ENCODE results near the gene BICD1. TPM values are rescaled to one million over a fixed set of nuclear protein-coding genes. Genes with fewer than 3 reads are reported as not detected.
"Not testable (repeated sequence)": the region's sequence is repeated elsewhere in the genome, so short reads cannot be mapped to it uniquely, and the experiment has no call there.

Gene BICD1
- total RNA-seq, 3 donors from 2014 or later, result 17.9 to 19.5 (median 18.9) TPM

- H3K9me3 Mint-ChIP-seq, result no peaks in the 10 kb centered on the region
- H3K4me3 Mint-ChIP-seq, result no peak overlapping the region
- DNase-seq, result no peak
- H3K36me3 Mint-ChIP-seq (ENCODE audit: insufficient read depth), result peaks cover 7% of the 10 kb centered on the region
- no peak for ATAC-seq
- H3K4me1 Mint-ChIP-seq (ENCODE audit: low read depth), result peaks cover 2% of the 10 kb centered on the region
- H3K27me3 Mint-ChIP-seq (ENCODE audit: low read depth), result no peaks in the 10 kb centered on the region
These were observed 159.3 kb downstream of the BICD1 start for GRCh38 chr12:32265951-32266350.

DNA sequence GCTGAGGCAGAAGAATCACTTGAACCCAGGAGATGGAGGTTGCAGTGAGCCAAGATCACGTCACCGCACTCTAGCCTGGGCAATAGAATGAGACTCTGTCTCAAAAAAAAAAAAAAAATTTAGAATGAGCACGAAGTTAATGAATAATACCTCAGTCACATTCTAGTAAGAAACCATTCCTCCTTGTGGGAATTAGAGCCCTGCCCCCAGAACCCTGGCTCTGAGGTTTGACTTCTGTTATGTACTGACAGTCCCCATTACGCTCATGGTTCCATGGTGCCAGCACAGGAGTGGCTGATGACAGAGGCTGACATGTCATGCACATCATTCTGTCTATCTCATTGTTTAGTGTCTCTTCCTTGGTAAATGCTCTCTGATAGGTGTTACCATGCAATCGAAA, 160.1 kb downstream of the BICD1 start:
- H3K36me3 Mint-ChIP-seq (ENCODE audit: insufficient read depth), result peaks cover 3% of the 10 kb centered on the region
- no peaks in the 10 kb centered on the region for H3K9me3 Mint-ChIP-seq
- ATAC-seq (no peak), DNase-seq (no peak)
- H3K27me3 Mint-ChIP-seq (ENCODE audit: low read depth), result no peaks in the 10 kb centered on the region
- no peak overlapping the region for H3K4me3 Mint-ChIP-seq
- peaks cover 2% of the 10 kb centered on the region for H3K4me1 Mint-ChIP-seq (ENCODE audit: low read depth)

DNA sequence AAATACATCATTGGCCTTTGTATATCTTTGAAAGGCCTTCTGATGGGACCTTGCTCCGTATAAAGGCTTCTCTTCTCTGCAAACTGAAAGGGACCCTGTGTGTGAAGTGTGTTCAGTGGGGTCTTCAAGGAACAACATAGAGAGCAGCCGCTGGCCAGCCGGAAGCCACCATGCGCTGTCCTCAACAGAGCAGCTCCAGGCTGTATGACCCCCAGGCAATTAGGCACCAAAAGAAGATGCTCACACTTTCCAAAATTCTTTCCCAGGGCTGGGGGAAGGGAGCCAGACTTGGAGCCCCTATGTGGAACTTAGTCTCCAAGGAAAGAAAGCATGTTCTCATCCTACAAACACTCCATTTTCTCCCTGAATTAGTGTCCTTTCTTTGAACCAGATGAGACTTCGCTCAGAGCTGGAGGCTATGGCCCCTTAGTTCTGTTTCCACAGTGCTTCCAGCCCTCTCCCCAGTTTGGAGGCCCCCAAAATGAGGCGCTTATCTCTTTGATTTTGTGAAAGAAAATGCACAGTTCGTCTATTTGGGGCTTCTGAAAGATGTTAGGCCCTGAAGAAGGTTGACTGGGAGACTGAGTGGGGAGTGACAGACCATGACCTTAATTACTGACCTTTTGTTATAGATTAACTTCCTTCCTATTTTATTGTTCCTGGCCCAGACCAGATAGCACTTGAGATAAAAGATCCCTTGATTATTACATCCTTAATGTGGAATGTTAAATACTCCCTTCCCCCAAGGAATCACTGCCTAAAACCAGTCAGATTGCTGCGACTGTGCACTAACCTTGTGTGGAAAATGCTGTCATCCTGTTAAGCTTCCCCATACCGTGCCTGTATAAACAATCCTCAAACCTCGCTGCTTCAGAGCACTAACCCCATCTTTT, 164.4 kb downstream of the BICD1 start:
- H3K27me3 Mint-ChIP-seq (ENCODE audit: low read depth), result no peaks in the 10 kb centered on the region
- H3K4me3 Mint-ChIP-seq, result no peak overlapping the region
- ATAC-seq (no peak), DNase-seq (no peak)
- peaks cover 4% of the 10 kb centered on the region for H3K36me3 Mint-ChIP-seq (ENCODE audit: insufficient read depth)
- H3K4me1 Mint-ChIP-seq (ENCODE audit: low read depth), result peaks cover 17% of the 10 kb centered on the region
- H3K9me3 Mint-ChIP-seq, result no peaks in the 10 kb centered on the region

GRCh38 chr12:32272465-32272864, 165.8 kb downstream of the BICD1 start:
- DNase-seq (no peak), ATAC-seq (no peak)
- no peaks in the 10 kb centered on the region for H3K27me3 Mint-ChIP-seq (ENCODE audit: low read depth)
- peaks cover 1% of the 10 kb centered on the region for H3K36me3 Mint-ChIP-seq (ENCODE audit: insufficient read depth)
- H3K4me3 Mint-ChIP-seq, result no peak overlapping the region
- H3K4me1 Mint-ChIP-seq (ENCODE audit: low read depth), result peaks cover 17% of the 10 kb centered on the region
- no peaks in the 10 kb centered on the region for H3K9me3 Mint-ChIP-seq

DNA sequence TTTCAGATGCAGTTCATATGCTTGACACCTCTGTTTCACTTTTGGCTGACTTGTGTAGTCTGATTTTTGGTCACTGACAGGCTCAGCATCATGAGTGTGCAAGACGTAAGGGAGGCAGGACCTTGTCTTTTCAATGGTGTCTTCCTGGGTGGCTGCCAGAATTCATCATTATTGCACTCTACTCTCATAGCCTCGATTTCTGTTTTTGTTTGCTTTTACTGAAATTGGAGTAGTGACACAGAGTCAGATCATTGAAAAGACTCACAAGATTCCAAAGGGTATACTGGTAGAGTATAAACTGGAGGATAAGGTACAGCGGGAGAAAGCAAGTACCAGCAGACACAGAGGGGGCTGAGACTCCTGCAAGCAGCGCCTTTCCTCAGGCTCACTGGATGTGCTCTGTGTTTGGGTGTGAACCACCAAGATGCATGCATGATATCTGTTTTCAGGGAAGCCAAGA, 166.4 kb downstream of the BICD1 start:
- Mint-ChIP-seq H3K27me3 (ENCODE audit: low read depth) (no peaks in the 10 kb centered on the region), H3K4me1 (ENCODE audit: low read depth) (peaks cover 17% of the 10 kb centered on the region), H3K9me3 (no peaks in the 10 kb centered on the region), H3K36me3 (ENCODE audit: insufficient read depth) (peaks cover 2% of the 10 kb centered on the region), H3K4me3 (no peak overlapping the region)
- ATAC-seq, result peak; percentile 69 to 74
- no peak for DNase-seq

GRCh38 chr12:32273712-32274111, 167.1 kb downstream of the BICD1 start:
- Mint-ChIP-seq H3K4me1 (ENCODE audit: low read depth) (peaks cover 17% of the 10 kb centered on the region), H3K9me3 (no peaks in the 10 kb centered on the region), H3K4me3 (peak overlapping the region; percentile 25), H3K36me3 (ENCODE audit: insufficient read depth) (peaks cover 3% of the 10 kb centered on the region), H3K27me3 (ENCODE audit: low read depth) (no peaks in the 10 kb centered on the region)
- ATAC-seq, result peak; percentile 86 to 89
- DNase-seq, result peak; percentile 32

DNA sequence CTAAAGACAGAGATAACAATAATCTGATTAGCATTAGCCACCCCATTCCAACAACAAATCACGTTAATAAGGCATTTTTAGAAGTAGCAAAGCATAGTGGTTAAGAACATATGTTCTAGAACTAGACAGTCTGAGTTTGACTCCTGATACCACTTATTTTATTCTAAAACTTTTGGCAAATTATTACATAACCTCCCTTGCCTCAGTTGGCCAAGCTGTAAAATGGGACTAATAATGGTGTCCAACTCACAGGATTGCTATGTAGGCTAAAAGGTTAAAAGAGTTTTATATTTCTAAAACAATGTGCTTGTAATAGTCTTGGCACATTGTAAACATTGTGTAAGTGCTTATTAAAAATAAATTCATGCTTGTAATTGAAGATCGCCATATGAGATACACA, 168.0 kb downstream of the BICD1 start:
- no peaks in the 10 kb centered on the region for H3K27me3 Mint-ChIP-seq (ENCODE audit: low read depth)

GRCh38 chr12:32275520-32275919, 168.9 kb downstream of the BICD1 start:
- not testable (repeated sequence) for DNase-seq; H3K9me3 Mint-ChIP-seq; H3K4me3 Mint-ChIP-seq; H3K27me3 Mint-ChIP-seq (ENCODE audit: low read depth); ATAC-seq; H3K36me3 Mint-ChIP-seq (ENCODE audit: insufficient read depth)
- H3K4me1 Mint-ChIP-seq (ENCODE audit: low read depth), result peaks cover 17% of the 10 kb centered on the region

More for the DNA sequence above, 168.0 kb downstream of the BICD1 start:
- no peaks in the 10 kb centered on the region for H3K9me3 Mint-ChIP-seq
- H3K4me1 Mint-ChIP-seq (ENCODE audit: low read depth), result peaks cover 17% of the 10 kb centered on the region
- DNase-seq, result no peak
- no peak for ATAC-seq
- peaks cover 3% of the 10 kb centered on the region for H3K36me3 Mint-ChIP-seq (ENCODE audit: insufficient read depth)
- no peak overlapping the region for H3K4me3 Mint-ChIP-seq

DNA sequence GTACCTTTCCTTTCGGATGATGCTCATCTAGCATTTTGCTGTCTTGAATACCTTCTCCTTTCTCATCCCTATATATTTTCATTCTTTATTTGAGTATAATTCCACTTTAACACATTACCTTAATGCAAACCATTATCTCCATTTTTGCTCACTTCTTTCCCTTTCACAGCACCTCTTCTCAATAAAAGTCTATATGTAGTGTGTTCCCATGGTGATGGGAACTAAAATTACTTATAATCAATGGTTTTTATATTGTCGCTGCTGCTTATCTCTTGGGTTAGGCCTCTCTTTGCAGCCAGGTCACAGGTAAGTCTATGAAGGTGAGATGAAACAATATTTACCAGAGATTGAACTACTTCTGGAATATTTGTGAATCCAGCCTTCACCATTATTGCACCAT, 171.1 kb downstream of the BICD1 start:
- H3K4me1 Mint-ChIP-seq (ENCODE audit: low read depth), result peaks cover 13% of the 10 kb centered on the region
- H3K27me3 Mint-ChIP-seq (ENCODE audit: low read depth), result no peaks in the 10 kb centered on the region
- DNase-seq (no peak), ATAC-seq (no peak)
- H3K4me3 Mint-ChIP-seq, result no peak overlapping the region
- H3K9me3 Mint-ChIP-seq, result no peaks in the 10 kb centered on the region
- H3K36me3 Mint-ChIP-seq (ENCODE audit: insufficient read depth), result peaks cover 3% of the 10 kb centered on the region

GRCh38 chr12:32281098-32281497, 174.5 kb downstream of the BICD1 start:
- no peaks in the 10 kb centered on the region for H3K27me3 Mint-ChIP-seq (ENCODE audit: low read depth)
- H3K36me3 Mint-ChIP-seq (ENCODE audit: insufficient read depth), result peaks cover 2% of the 10 kb centered on the region
- H3K9me3 Mint-ChIP-seq, result no peaks in the 10 kb centered on the region
- no peaks in the 10 kb centered on the region for H3K4me1 Mint-ChIP-seq (ENCODE audit: low read depth)
- ATAC-seq (no peak), DNase-seq (no peak)
- H3K4me3 Mint-ChIP-seq, result no peak overlapping the region

- no peaks in the 10 kb centered on the region for H3K36me3 Mint-ChIP-seq (ENCODE audit: insufficient read depth)
- no peak for ATAC-seq
- no peak overlapping the region for H3K4me3 Mint-ChIP-seq
- no peaks in the 10 kb centered on the region for H3K4me1 Mint-ChIP-seq (ENCODE audit: low read depth)
- H3K9me3 Mint-ChIP-seq, result no peaks in the 10 kb centered on the region
- H3K27me3 Mint-ChIP-seq (ENCODE audit: low read depth), result no peaks in the 10 kb centered on the region
- DNase-seq, result no peak
These were observed 177.9 kb downstream of the BICD1 start for GRCh38 chr12:32284561-32284960.

DNA sequence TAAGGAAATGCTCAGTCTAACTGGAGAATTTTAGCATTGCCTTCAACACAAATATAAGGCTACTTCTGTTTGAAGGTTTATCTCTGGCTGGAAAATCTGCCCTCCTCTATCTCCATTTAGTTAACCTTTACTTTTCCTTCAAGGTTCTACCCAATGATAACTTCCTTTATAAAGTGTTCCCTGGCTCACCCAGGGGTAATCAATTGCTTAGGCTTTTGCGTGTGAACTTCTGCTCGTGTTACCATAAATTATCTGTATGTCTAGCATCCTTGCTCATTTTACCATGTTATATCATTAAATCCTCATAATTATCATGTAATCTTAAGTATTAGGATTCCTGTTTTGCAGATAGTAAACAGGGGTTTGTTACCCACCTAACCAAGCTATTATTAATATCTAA, 178.4 kb downstream of the BICD1 start:
- DNase-seq (no peak), ATAC-seq (no peak)
- H3K4me1 Mint-ChIP-seq (ENCODE audit: low read depth), result no peaks in the 10 kb centered on the region
- no peaks in the 10 kb centered on the region for H3K36me3 Mint-ChIP-seq (ENCODE audit: insufficient read depth)
- no peaks in the 10 kb centered on the region for H3K9me3 Mint-ChIP-seq
- no peak overlapping the region for H3K4me3 Mint-ChIP-seq
- no peaks in the 10 kb centered on the region for H3K27me3 Mint-ChIP-seq (ENCODE audit: low read depth)

GRCh38 chr12:32285489-32285888, 178.8 kb downstream of the BICD1 start:
- Mint-ChIP-seq H3K4me3 (no peak overlapping the region), H3K27me3 (ENCODE audit: low read depth) (no peaks in the 10 kb centered on the region), H3K9me3 (no peaks in the 10 kb centered on the region), H3K36me3 (ENCODE audit: insufficient read depth) (no peaks in the 10 kb centered on the region), H3K4me1 (ENCODE audit: low read depth) (no peaks in the 10 kb centered on the region)
- ATAC-seq, result no peak
- no peak for DNase-seq

GRCh38 chr12:32290411-32290810, 183.8 kb downstream of the BICD1 start:
- Mint-ChIP-seq H3K9me3 (no peaks in the 10 kb centered on the region), H3K36me3 (ENCODE audit: insufficient read depth) (peaks cover 4% of the 10 kb centered on the region), H3K27me3 (ENCODE audit: low read depth) (no peaks in the 10 kb centered on the region), H3K4me1 (ENCODE audit: low read depth) (no peaks in the 10 kb centered on the region), H3K4me3 (no peak overlapping the region)
- no peak for ATAC-seq
- DNase-seq, result no peak

DNA sequence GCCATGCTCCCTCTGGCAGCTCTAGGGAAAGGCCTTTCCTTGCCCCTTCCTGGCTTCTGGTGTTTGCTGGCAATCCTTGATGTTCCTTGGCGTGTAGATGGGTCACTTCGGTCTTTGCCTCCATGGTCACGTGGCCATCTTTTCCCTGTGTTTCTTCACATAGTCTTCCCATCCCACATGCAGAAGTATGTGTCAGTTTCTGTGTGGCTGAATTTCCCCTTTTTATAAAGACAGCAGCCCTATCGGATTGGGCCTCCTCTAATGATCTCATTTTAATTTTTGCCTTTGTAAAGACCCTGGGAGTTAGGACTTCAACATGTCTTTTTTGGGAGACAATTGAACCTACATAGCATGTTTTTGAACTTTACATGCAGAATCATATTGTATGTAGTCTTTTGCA, 185.5 kb downstream of the BICD1 start:
- H3K4me3 Mint-ChIP-seq, result no peak overlapping the region
- no peaks in the 10 kb centered on the region for H3K27me3 Mint-ChIP-seq (ENCODE audit: low read depth)
- ATAC-seq (no peak), DNase-seq (no peak)
- no peaks in the 10 kb centered on the region for H3K4me1 Mint-ChIP-seq (ENCODE audit: low read depth)
- H3K36me3 Mint-ChIP-seq (ENCODE audit: insufficient read depth), result peaks cover 5% of the 10 kb centered on the region
- no peaks in the 10 kb centered on the region for H3K9me3 Mint-ChIP-seq

All from activated T-cell treated with anti-CD3 and anti-CD28 coated beads, Interleukin-2, amount 50 U/mL, for 4 hours (primary cell).